Heart left ventricle (tissue), 16 donors: ENCODE measurements around the gene MED15. TPM values are rescaled to one million over a fixed set of nuclear protein-coding genes. Genes with fewer than 3 reads are reported as not detected.

Source experiments
- ATAC-seq, 4 donors: fragments of 200-7000 bp; cut with Tn5 transposase; one replicate each; pipeline ENCODE4 v1.9.1; 2020 to 2022; ENCODE audit warnings: moderate library complexity in 4 of 4, mild to moderate bottlenecking in 3 of 4, moderate number of reproducible peaks in 1 of 4
- DNase-seq, 5 donors: peaks; one replicate each; pipeline ENCODE4 v3.0.0-alpha.2; 2020
- H3K27ac ChIP-seq, 12 donors: fragments of 200-600 bp; sonication (generic) in 4 of 12; one replicate each; pipeline versions ENCODE4 v1.5.0 to v1.8.0; 2016 to 2022; ENCODE audit warnings: mild to moderate bottlenecking in 2 of 12
- H3K27me3 ChIP-seq, 9 donors: fragments of 200-600 bp; sonication (generic) in 2 of 9; one replicate each; pipeline versions ENCODE4 v1.5.1 to v1.8.0; 2016 to 2022; ENCODE audit warnings: mild to moderate bottlenecking in 3 of 9
- H3K36me3 ChIP-seq, 9 donors: fragments of 200-600 bp; sonication (generic) in 2 of 9; one replicate each; pipeline versions ENCODE4 v1.5.0 to v1.8.0; 2018 to 2022; ENCODE audit warnings: mild to moderate bottlenecking in 2 of 9
- H3K4me1 ChIP-seq, 12 donors: fragments of 200-600 bp; sonication (generic) in 4 of 12; one replicate each; pipeline versions ENCODE4 v1.5.0 to v1.8.0; 2016 to 2022; ENCODE audit warnings: mild to moderate bottlenecking in 3 of 12
- H3K4me3 ChIP-seq, 12 donors: fragments of 200-600 bp; sonication (generic) in 4 of 12; one replicate each; pipeline versions ENCODE4 v1.5.0 to v1.8.0; 2017 to 2022; ENCODE audit warnings: mild to moderate bottlenecking in 9 of 12, moderate library complexity in 4 of 12
- H3K9me3 ChIP-seq, 12 donors: fragments of 200-600 bp; sonication (generic) in 4 of 12; one replicate each; pipeline versions ENCODE4 v1.5.0 to v1.8.0; 2016 to 2022; ENCODE audit warnings: mild to moderate bottlenecking in 1 of 12
- CTCF ChIP-seq, 12 donors: fragments of 200-600 bp; sonication (generic) in 4 of 12; IDR thresholded peaks; one replicate each; pipeline versions ENCODE4 v1.5.0 to v1.8.0; 2018 to 2022; ENCODE audit warnings: antibody characterized with exemption in 12 of 12, mild to moderate bottlenecking in 5 of 12
- POLR2A ChIP-seq, 2 donors: fragments of 450-650 bp; IDR thresholded peaks; one replicate each; pipeline ENCODE4 v1.6.1; 2017; ENCODE audit warnings: antibody characterized with exemption in 2 of 2, mild to moderate bottlenecking in 2 of 2, moderate library complexity in 2 of 2
- WGBS, 4 donors: extraction: QIAGEN DNeasy Blood & Tissue Kit in 2 of 4; methylation state at CpG; one replicate each; pipeline versions ENCODE4 v1.1.5 to v1.1.7; 2013 to 2018; 5-methylcytosine and 5-hydroxymethylcytosine counted together
- intact Hi-C, 10 donors: fragments of 100-400 bp; cut with DNase I; formaldehyde crosslinking; loops; one replicate each; pipeline versions ENCODE4 v1.11.1 to v1.14.2; 2022
- polyA plus RNA-seq, 2 donors: library from polyadenylated mRNA; stranded (reverse); fragments of 200-250 nt; gene quantifications; one replicate each; pipeline ENCODE4 v1.2.3, GENCODE V29; 2013
- total RNA-seq, 9 donors: library from RNA; depleted of rRNA in 2 of 9; stranded (reverse); fragments of >200 nt in 2 of 9; fragmentation: NEBNext Ultra II Directional in 3 of 9; extraction: Animal tissue kit (Norgen Biotek cat#: 25700) in 3 of 9; gene quantifications; one replicate each; pipeline versions ENCODE4 v1.1.0 to v1.2.4, GENCODE V29; 2016 to 2023
- donor health status: ischemic (EF 13 %, LVEDD 7.1; RV severe dilation, severe dysfunction).
- donor health status: healthy with polysubstance abuse.
- donor health status: DM: no; HTN: yes; CAD: no.
- donor health status: DM: no; HTN: no; CAD: no.
- donor health status: ischemic (EF 25% LVEDD 6.9; RV normal size, moderate dysfunction).
- donor health status: ischemic (EF 25% LVEDD 5.7; RV mildly dilated, moderate dysfunction).
- donor health status: healthy.
- donor health status: DM: yes; HTN: yes; CAD: no.
- donor health status: ischemic (EF 35%, LVEDD 5.7; RV mildly dilated, moderate dysfunction).
- donor health status: nonischemic (EF 11% LVEDD 7.7; RV severe dilation, severe dysfunction).
- donor health status: DM: yes; HTN: yes; CAD: no.
- donor health status: PGD.
- donor health status: ischemic (EF 29% LVEDD 5.4; RV normal size, mild dysfunction).
- donor health status: nonischemic (EF 23%, LVEDD 6.1; RV moderate dilation, normal function).

The MED15 gene
- total and polyA plus RNA-seq, 11 donors: 27.9 to 78.3 (median 43.0) TPM

GRCh38 chr22:20459862-20460261, 47.5 kb upstream of the MED15 start:
- no peak for ATAC-seq
- WGBS, 4 donors: 92 to 98% (median 95%) methylated on average over 4 of the region's 4 CpGs
- H3K36me3 ChIP-seq: peaks cover 0 to 48% (median 24%) of the 10 kb centered on the region in 9 donors

GRCh38 chr22:20463324-20464095, 43.9 kb upstream of the MED15 start:
- TF ChIP-seq POLR2A (IDR thresholded peaks at IDR 0.05): no peak
- TF ChIP-seq CTCF (IDR thresholded peaks at IDR 0.05): no peak
- Histone ChIP-seq H3K4me3 (no peak overlapping the region), H3K36me3 (peaks cover 0 to 37% (median 18%) of the 10 kb centered on the region in 9 donors), H3K4me1 (peaks cover 0 to 31% (median 7%) of the 10 kb centered on the region in 12 donors), H3K27ac (peak overlapping the region in 7 of 12 donors; percentile 6 to 90 (median 39)), H3K27me3 (no peaks in the 10 kb centered on the region), H3K9me3 (no peaks in the 10 kb centered on the region)
- peak in 3 of 4 donors; percentile 21 to 41 (median 26) for ATAC-seq
- intact Hi-C loops: no loop called here
- DNase-seq: no peak
- 43 to 62% (median 53%) methylated on average over 2 of the region's 2 CpGs for WGBS, 4 donors

More at GRCh38 chr22:20459862-20460261, 47.5 kb upstream of the MED15 start:
- Histone ChIP-seq H3K9me3 (no peaks in the 10 kb centered on the region), H3K4me3 (no peak overlapping the region), H3K27ac (no peak overlapping the region), H3K27me3 (no peaks in the 10 kb centered on the region), H3K4me1 (peaks cover 0 to 28% (median 8%) of the 10 kb centered on the region in 12 donors)
- intact Hi-C loops: no loop called here
- no peak for TF ChIP-seq CTCF (IDR thresholded peaks at IDR 0.05)
- no peak for TF ChIP-seq POLR2A (IDR thresholded peaks at IDR 0.05)
- peak in 1 of 5 donors; percentile 31 for DNase-seq

GRCh38 chr22:20464096-20464614, 43.3 kb upstream of the MED15 start:
- intact Hi-C loops: no loop called here
- Histone ChIP-seq H3K36me3 (peaks cover 0 to 37% (median 18%) of the 10 kb centered on the region in 9 donors), H3K27ac (peak overlapping the region in 4 of 12 donors; percentile 27 to 90 (median 44)), H3K9me3 (no peaks in the 10 kb centered on the region), H3K4me3 (no peak overlapping the region), H3K4me1 (peaks cover 0 to 31% (median 7%) of the 10 kb centered on the region in 12 donors), H3K27me3 (no peaks in the 10 kb centered on the region)
- 87 to 92% (median 91%) methylated on average over 8 to 11 of the region's 11 CpGs for WGBS, 4 donors
- no peak for DNase-seq
- no peak for ATAC-seq
- TF ChIP-seq POLR2A (IDR thresholded peaks at IDR 0.05) (no peak), CTCF (IDR thresholded peaks at IDR 0.05) (no peak)
